ENCODE measurements around the gene UBE2R2.
"Not testable (repeated sequence)": the region's sequence is repeated elsewhere in the genome, so short reads cannot be mapped to it uniquely, and the experiment has no call there.

The UBE2R2 gene

GRCh38 chr9:33932078-33932807, 115.3 kb downstream of the UBE2R2 start:
- no peak for DNase-seq

- no peak for DNase-seq
Observed at GRCh38 chr9:33934188-33934878, 117.4 kb downstream of the UBE2R2 start.

- no peak for DNase-seq
Observed at GRCh38 chr9:33939924-33940874, 123.2 kb downstream of the UBE2R2 start.

GRCh38 chr9:33942471-33943083, 125.6 kb downstream of the UBE2R2 start:
- no peak for DNase-seq

GRCh38 chr9:33943389-33943788, 126.4 kb downstream of the UBE2R2 start:
- DNase-seq: no peak

- DNase-seq: no peak
Observed at GRCh38 chr9:33946779-33947535, 130.0 kb downstream of the UBE2R2 start.

GRCh38 chr9:33950371-33950770, 133.4 kb downstream of the UBE2R2 start:
- DNase-seq: no peak

GRCh38 chr9:33952066-33952465, 135.1 kb downstream of the UBE2R2 start:
- no peak for DNase-seq

- DNase-seq: no peak
Observed at GRCh38 chr9:33956544-33956943, 139.6 kb downstream of the UBE2R2 start.

GRCh38 chr9:33959725-33960124, 142.8 kb downstream of the UBE2R2 start:
- DNase-seq: no peak

GRCh38 chr9:33962468-33962867, 145.5 kb downstream of the UBE2R2 start:
- not testable (repeated sequence) for DNase-seq

- no peak for DNase-seq
Observed at GRCh38 chr9:33964086-33964768, 147.3 kb downstream of the UBE2R2 start.
